Activated CD4-positive, alpha-beta T cell treated with anti-CD3 and anti-CD28 coated beads, Interleukin-2, amount 50 U/mL, for 4 hours (primary cell): Measurements from ENCODE around the gene CCR8.
"Not testable (repeated sequence)": the region's sequence is repeated elsewhere in the genome, so short reads cannot be mapped to it uniquely, and the experiment has no call there.

Experiments used
- DNase-seq, 2 experiments: peaks; one replicate each; pipeline ENCODE4 v3.0.0-alpha.2; 2020

CCR8 gene

DNA sequence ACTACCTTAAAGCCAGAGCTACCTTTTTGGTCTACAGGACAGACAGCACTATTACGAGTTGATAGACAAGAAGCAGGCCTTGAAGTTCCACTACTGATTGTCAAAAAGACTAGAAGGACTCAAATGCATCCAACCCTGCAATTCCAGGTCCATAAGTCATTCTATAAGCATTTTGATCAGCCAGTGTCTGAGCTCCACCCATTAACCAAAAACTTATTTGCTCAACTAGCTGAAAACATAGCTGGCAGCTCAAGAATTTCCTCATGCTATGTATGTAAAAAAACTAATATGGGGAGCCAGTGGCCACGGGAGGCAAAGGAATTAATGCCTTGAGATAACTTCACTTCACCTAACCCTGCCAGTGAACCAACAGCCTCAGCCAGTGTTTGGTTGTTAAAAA is 21.6 kb downstream of the CCR8 start:
- not testable (repeated sequence) for DNase-seq

- not testable (repeated sequence) for DNase-seq
Observed at GRCh38 chr3:39353168-39353927, 23.8 kb downstream of the CCR8 start.

DNA sequence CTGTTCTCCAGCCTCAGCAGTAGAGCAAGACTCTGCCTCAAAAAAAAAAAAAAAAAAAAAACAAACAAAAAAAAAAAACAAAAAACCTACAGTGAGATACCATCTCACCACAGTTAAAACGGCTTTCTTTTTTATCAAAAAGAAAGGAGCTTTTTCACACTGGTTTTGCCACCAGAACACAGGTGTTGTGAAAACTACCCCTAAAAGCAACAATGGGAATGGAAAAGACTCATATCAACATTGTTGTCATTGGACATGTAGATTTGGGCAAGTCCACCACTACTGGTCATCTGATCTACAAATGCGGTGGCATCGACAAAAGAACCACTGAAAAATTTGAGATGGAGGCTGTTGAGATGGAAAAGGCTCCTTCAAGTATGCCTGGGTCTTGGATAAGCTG is 28.8 kb downstream of the CCR8 start:
- no peak for DNase-seq

GRCh38 chr3:39361252-39361927 is 31.9 kb downstream of the CCR8 start:
- peak; percentile 12 to 23 for DNase-seq

DNA sequence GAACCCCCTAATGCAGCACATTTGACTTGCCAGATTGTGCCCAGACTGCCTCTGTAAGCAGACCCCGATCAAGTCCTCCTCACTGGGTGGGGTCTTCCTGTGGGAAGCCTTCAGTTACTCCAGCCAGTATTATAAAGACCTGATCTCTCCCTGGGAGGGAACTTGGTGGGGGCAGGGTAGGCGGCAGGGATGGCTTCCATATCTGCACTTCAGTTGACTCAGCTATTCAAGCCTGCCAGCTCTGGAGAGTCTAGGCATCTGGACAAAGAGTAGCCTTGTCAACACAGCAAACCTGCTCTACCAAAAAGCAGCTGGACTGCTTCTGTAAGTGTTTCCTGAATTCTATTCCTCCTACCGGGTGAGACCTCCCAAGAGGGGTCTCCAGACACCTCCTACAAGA is 32.7 kb downstream of the CCR8 start:
- DNase-seq, result no peak

- no peak for DNase-seq
Observed at GRCh38 chr3:39362812-39363211, 33.3 kb downstream of the CCR8 start.

DNA sequence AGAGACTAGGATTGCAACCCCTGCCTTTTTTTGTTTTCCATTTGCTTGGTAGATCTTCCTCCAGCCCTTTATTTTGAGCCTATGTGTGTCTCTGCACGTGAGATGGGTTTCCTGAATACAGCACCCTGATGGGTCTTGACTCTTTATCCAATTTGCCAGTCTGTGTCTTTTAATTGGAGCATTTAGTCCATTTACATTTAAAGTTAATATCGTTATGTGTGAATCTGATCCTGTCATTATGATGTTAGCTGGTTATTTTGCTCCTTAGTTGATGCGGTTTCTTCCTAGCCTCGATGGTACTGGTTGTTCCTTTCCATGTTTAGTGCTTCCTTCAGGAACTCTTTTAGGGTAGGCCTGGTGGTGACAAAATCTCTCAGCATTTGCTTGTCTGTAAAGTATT is 40.9 kb downstream of the CCR8 start:
- not testable (repeated sequence) for DNase-seq

- DNase-seq, result no peak
Observed at GRCh38 chr3:39372833-39373232, 43.3 kb downstream of the CCR8 start.

DNA sequence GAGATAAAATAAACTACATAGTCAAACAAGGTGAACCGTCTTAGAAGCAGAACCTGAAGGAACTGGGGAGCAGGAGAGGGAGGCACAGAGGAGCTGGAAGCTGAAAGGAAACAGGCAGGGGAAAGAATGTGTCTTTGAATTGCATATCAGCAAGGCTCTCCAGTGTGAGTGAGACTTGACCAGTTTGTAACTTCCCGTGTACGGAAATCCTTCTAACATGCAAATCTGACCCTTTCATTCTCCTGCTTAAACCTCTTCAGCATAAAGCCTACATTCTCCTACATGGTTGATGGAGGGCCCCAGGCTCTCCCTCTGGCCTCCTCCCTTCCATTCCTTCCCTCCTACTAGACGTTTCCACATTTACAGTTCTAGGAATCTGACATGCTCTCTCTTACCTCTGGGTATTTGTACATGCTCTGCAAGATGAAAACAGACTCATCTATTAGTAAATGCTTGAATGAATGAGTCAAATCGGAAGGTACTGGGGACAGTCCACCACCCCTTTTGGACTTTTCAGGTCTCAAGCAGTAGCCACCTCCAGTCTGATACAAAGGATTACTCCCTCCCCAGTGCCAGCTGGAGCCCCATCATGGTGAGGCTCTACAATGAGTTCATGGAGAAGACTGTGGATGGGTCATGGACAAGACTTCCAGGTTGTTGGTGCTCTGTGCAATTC is 47.6 kb downstream of the CCR8 start:
- no peak for DNase-seq

DNA sequence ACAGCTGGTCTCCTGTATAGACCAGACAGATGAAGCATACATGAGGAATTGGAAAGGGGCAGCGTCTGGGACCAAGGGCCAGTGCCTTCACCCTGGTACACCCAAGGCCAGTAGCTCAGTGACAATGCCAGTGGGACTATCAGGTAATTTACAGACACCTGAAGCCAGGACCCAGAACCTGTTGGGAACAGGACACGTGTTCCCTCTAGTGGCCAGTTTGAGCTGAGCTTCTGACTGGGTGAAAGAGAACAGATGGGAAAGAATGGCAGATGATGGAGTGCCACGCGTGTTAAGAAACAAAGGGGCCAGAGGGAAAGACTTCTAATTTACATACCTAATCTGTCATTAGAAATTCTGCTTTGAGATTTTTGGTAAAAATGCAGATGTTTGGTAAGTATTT is 48.6 kb downstream of the CCR8 start:
- peak; percentile 54 to 60 for DNase-seq

DNA sequence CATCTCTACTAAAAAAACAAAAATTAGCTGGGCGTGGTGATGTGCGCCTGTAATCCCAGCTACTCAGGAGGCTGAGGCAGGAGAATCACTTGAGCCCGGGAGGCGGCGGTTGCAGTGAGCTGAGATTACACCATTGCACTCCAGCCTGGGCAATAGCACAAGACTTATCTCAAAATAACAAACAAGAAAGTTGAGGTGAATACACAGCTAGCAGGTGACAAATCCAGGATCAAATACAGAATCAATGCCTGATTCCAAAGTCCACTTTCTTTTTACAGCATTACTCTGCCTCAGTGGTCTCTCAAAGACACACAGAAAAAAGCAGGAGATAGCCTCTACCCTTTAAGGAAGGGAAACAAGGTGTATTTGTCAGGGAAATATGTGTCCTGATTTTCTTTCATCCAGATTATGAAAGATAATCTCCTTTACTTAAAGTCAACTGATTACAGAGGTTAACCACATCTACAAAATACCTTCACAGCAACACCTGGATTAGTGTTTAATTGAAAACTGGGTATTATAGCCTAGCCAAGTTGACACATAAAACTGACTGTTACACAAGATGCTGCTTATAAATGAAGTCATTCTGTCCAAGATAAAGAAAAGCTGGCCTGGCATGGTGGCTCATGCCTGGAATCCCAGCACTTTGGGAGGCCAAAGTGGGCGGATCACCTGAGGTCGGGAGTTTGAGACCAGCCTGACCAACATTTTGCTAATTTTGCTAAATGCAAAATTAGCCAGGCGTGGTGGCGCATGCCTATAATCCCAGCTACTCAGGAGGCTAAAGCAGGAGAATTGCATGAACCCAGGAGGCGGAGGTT is 49.7 kb downstream of the CCR8 start:
- DNase-seq, result no peak

- no peak for DNase-seq
Observed at GRCh38 chr3:39379778-39380155, 50.3 kb downstream of the CCR8 start.

- DNase-seq, result no peak
Observed at GRCh38 chr3:39381432-39381831, 51.9 kb downstream of the CCR8 start.
